Astrocyte of the cerebellum (primary cell): Measurements from ENCODE around the gene EPB41L1.

ENCODE experiments used
- DNase-seq: peaks from one replicate; pipeline ENCODE4 v3.0.0-alpha.2; 2011; ENCODE audit warnings: low read depth
- H3K4me3 ChIP-seq: 2 replicates; pipeline ENCODE4 v1.5.1; 2011; ENCODE audit warnings: mild to moderate bottlenecking, low read depth, low read length, moderate library complexity
- CTCF ChIP-seq: IDR thresholded peaks from 2 replicates; pipeline ENCODE4 v1.5.1; 2012; ENCODE audit warnings: low read length, low read depth, moderate library complexity, mild to moderate bottlenecking; ENCODE audit errors: missing control alignments
- in situ Hi-C: cut with HindIII; loops from 2 replicates; pipeline ENCODE4 v1.10.0; 2017; ENCODE audit warnings: low sequenced_read_pairs

Gene EPB41L1

GRCh38 chr20:36121981-36122930 is 32.3 kb upstream of the EPB41L1 start:
- no peak for TF ChIP-seq CTCF
- no peak overlapping the region for H3K4me3 ChIP-seq
- in situ Hi-C loops: no loop called here
- DNase-seq: no peak

- DNase-seq: no peak
- H3K4me3 ChIP-seq: no peak overlapping the region
- no peak for TF ChIP-seq CTCF
- in situ Hi-C loops: no loop called here
Observed at GRCh38 chr20:36122931-36123288, 31.6 kb upstream of the EPB41L1 start.

GRCh38 chr20:36125097-36125496 is 29.4 kb upstream of the EPB41L1 start:
- H3K4me3 ChIP-seq: no peak overlapping the region
- no peak for TF ChIP-seq CTCF
- in situ Hi-C loops: no loop called here
- DNase-seq: no peak

GRCh38 chr20:36126836-36127527 is 27.6 kb upstream of the EPB41L1 start:
- no peak overlapping the region for H3K4me3 ChIP-seq
- no peak for DNase-seq
- TF ChIP-seq CTCF: no peak
- in situ Hi-C loops: no loop called here

- DNase-seq: no peak
- H3K4me3 ChIP-seq: no peak overlapping the region
Observed at GRCh38 chr20:36128463-36129159, 25.9 kb upstream of the EPB41L1 start.

More at GRCh38 chr20:36128463-36129159, 25.9 kb upstream of the EPB41L1 start:
- in situ Hi-C loops: no loop called here
- no peak for TF ChIP-seq CTCF
